NCI-H510A (cell line): Measurements from ENCODE around the gene PBX1.

Experiments used
- DNase-seq: peaks from one replicate; lab custom pipeline; 2025; lab: John Stamatoyannopoulos, UW

PBX1 gene

GRCh38 chr1:164668491-164669400 is 109.8 kb downstream of the PBX1 start:
- DNase-seq = no peak

GRCh38 chr1:164670026-164670425 is 111.0 kb downstream of the PBX1 start:
- DNase-seq = no peak

- no peak for DNase-seq
Observed at GRCh38 chr1:164670786-164671185, 111.8 kb downstream of the PBX1 start.

- DNase-seq = no peak
Observed at GRCh38 chr1:164671323-164671965, 112.5 kb downstream of the PBX1 start.

GRCh38 chr1:164671966-164672571 is 113.1 kb downstream of the PBX1 start:
- no peak for DNase-seq

GRCh38 chr1:164672588-164672987 is 113.6 kb downstream of the PBX1 start:
- no peak for DNase-seq

- no peak for DNase-seq
Observed at GRCh38 chr1:164673584-164674214, 114.7 kb downstream of the PBX1 start.

- DNase-seq = no peak
Observed at GRCh38 chr1:164675342-164675904, 116.4 kb downstream of the PBX1 start.

GRCh38 chr1:164678136-164678700 is 119.2 kb downstream of the PBX1 start:
- DNase-seq = no peak

- DNase-seq = no peak
Observed at GRCh38 chr1:164682570-164682969, 123.6 kb downstream of the PBX1 start.

- peak; percentile 45 for DNase-seq
Observed at GRCh38 chr1:164683235-164683634, 124.3 kb downstream of the PBX1 start.

- no peak for DNase-seq
Observed at GRCh38 chr1:164685266-164686035, 126.5 kb downstream of the PBX1 start.

- no peak for DNase-seq
Observed at GRCh38 chr1:164687777-164688176, 128.8 kb downstream of the PBX1 start.

- DNase-seq = peak; percentile 64
Observed at GRCh38 chr1:164688791-164689190, 129.8 kb downstream of the PBX1 start.

- no peak for DNase-seq
Observed at GRCh38 chr1:164689672-164690511, 130.9 kb downstream of the PBX1 start.

- DNase-seq = no peak
Observed at GRCh38 chr1:164692420-164692819, 133.4 kb downstream of the PBX1 start.

- DNase-seq = no peak
Observed at GRCh38 chr1:164693564-164694359, 134.8 kb downstream of the PBX1 start.

- DNase-seq = no peak
Observed at GRCh38 chr1:164694505-164694904, 135.5 kb downstream of the PBX1 start.

- DNase-seq = no peak
Observed at GRCh38 chr1:164695956-164696665, 137.1 kb downstream of the PBX1 start.
